ENCODE data around the gene APOF. TPM values are rescaled to one million over a fixed set of nuclear protein-coding genes. Genes with fewer than 3 reads are reported as not detected.
A peak's percentile ranks its signal among the peaks of the same experiment; 100 is the strongest.
"Not testable (repeated sequence)": the region's sequence is repeated elsewhere in the genome, so short reads cannot be mapped to it uniquely, and the experiment has no call there.

APOF gene
- total and polyA plus RNA-seq, 9 donors = not detected

DNA sequence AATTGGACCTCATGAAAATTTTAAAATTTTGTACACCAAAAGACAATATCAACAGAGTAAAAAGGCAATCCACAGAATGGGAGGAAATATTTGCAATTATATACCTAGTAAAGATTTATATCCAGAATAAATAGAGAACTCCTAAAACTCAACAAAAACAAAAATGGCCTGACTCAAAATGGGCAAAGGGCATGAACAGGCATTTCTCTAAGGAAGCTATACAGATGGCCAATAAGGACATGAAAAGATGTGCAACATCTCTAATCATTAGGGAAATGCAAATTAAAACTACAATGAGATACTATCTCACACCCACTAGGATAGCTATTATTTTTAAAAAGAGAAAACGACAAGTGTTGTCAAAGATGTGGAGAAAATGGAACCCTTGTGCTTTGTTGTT is 10.9 kb upstream of the APOF start:
- H3K4me3 ChIP-seq (ENCODE audit: low read length) = no peak overlapping the region
- H3K9me3 ChIP-seq (replicated peaks; ENCODE audit: control insufficient read depth, low read depth, low read length) = no peaks in the 10 kb centered on the region
- no peaks in the 10 kb centered on the region for H3K36me3 ChIP-seq (ENCODE audit: control insufficient read depth, insufficient read depth, low read length)
- H3K27ac ChIP-seq (ENCODE audit: low read length) = no peak overlapping the region
- H3K4me1 ChIP-seq (ENCODE audit: control insufficient read depth, insufficient read depth, low read length) = no peaks in the 10 kb centered on the region
- no peaks in the 10 kb centered on the region for H3K27me3 ChIP-seq (ENCODE audit: control insufficient read depth, insufficient read depth, low read length)
- DNase-seq = no peak
- whole genome bisulfite sequencing (ENCODE audit: insufficient coverage) = no CpG with 5 or more reads among the region's 1 CpG

DNA sequence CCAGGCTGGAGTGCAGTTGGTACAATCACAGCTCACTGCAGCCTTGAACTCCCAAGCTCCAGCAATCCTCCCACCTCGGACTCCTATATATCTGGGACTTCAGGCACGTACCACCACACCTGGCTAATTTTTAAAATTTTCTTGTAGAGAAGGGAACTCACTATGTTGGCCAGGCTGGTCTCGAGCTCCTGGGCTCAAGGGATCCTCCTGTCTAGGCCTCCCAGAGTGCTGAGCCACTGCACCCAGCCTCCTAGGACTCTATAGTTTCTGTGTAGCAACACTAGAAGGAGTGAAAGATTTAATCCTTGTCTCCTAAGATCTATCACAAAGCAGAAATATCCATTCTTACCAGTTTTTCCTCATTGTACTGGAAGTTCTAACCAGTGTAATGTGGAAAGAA is 4.3 kb upstream of the APOF start:
- no peak overlapping the region for H3K4me3 ChIP-seq (ENCODE audit: low read length)
- no peaks in the 10 kb centered on the region for H3K9me3 ChIP-seq (replicated peaks; ENCODE audit: control insufficient read depth, low read depth, low read length)
- no peak for DNase-seq
- H3K27me3 ChIP-seq (ENCODE audit: control insufficient read depth, insufficient read depth, low read length) = no peaks in the 10 kb centered on the region
- no peaks in the 10 kb centered on the region for H3K4me1 ChIP-seq (ENCODE audit: control insufficient read depth, insufficient read depth, low read length)
- no peak overlapping the region for H3K27ac ChIP-seq (ENCODE audit: low read length)
- WGBS (ENCODE audit: insufficient coverage) = no CpG with 5 or more reads among the region's 3 CpGs
- H3K36me3 ChIP-seq (ENCODE audit: control insufficient read depth, insufficient read depth, low read length) = no peaks in the 10 kb centered on the region

DNA sequence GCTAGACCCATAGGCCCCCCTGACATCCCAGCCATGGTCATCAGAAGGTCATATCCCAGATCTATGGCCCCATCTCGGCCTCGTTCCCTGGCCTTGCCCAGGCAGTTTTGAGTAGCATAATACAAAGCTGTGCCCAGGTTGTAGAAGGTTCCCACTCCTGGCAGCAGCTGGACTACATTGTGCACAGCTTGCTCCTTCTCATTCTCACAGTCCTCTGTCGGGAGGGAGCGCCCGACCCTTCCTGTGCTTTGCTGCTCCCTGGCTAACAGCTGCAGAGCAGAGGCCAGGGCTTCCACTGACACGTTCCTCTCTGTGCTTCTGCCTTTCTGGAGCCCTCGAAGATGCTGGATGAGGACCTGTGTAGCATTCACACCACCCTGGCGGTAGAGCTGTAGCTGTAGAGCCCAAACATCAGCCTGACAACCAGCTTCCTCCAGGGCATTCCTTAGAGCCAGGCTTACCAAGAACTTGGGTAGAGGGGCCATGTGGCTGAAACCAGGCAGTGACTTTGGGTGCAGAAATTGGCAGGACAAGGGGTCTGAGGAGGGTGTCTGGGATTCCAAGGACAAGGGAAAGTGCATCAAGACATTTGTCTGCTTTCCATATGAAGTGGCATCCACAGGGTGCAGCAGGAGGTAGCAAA is 1.0 kb downstream of the APOF start:
- H3K36me3 ChIP-seq (ENCODE audit: control insufficient read depth, insufficient read depth, low read length) = peaks cover 1% of the 10 kb centered on the region
- no peaks in the 10 kb centered on the region for H3K27me3 ChIP-seq (ENCODE audit: control insufficient read depth, insufficient read depth, low read length)
- no peaks in the 10 kb centered on the region for H3K9me3 ChIP-seq (replicated peaks; ENCODE audit: control insufficient read depth, low read depth, low read length)
- WGBS (ENCODE audit: insufficient coverage) = 71% methylated on average over 8 of the region's 8 CpGs
- no peak for DNase-seq
- no peak overlapping the region for H3K4me3 ChIP-seq (ENCODE audit: low read length)
- H3K27ac ChIP-seq (ENCODE audit: low read length) = no peak overlapping the region
- peaks cover 7% of the 10 kb centered on the region for H3K4me1 ChIP-seq (ENCODE audit: control insufficient read depth, insufficient read depth, low read length)

DNA sequence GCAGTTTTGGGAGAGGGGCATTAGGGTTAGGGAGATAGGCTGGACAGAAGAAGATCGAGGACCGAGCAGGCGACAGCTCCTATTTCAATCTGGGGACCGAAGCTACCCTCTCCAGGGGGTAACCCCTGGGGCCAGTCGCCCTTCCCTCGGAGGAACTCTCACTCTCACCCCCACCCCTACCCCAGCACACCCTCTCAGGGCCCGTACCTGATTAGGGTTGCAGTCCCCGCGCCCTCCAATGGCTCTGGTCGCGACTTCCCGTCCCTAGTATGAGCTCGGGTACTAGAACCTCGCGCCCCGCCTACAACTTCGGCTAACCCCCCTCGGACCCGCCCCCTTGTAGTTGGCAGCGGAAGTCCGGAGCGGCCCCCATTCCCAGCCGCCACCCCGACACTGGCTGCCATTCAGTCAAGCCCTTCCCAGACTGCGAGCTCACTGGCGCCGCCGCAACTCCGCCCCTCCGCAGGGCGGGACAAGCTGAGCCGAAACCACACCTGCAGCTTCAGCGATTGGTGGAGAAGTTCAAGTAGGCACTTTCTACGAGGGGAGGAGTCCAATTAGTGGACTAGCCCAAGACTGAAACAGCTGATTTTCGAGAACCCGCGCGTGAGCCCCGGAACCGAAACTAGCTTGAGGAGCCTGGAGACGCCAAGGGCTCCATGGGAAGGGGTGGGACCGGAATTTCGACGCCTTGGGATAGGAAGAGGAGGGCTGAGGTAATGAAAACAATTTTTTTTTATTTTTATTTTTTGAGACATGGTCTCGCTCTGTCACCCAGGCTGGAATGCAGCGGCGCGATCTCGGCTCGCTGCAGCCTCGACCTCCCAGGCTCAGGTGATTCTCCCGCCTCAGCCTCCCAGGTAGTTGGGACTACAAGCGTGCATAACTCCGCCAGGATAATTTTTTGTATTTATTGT is 2.5 kb downstream of the APOF start, which contains the start of gene STAT2:
Gene STAT2, minus strand, starts transcription at position 257 of the 917 bp plus-strand sequence. CDS start 3,536 bp downstream, outside the sequence.
- Histone ChIP-seq H3K36me3 (ENCODE audit: control insufficient read depth, insufficient read depth, low read length) (peaks cover 16% of the 10 kb centered on the region), H3K4me1 (ENCODE audit: control insufficient read depth, insufficient read depth, low read length) (peaks cover 7% of the 10 kb centered on the region), H3K9me3 (replicated peaks; ENCODE audit: control insufficient read depth, low read depth, low read length) (no peaks in the 10 kb centered on the region), H3K4me3 (ENCODE audit: low read length) (peak within 1 kb of the TSS; percentile 58), H3K27me3 (ENCODE audit: control insufficient read depth, insufficient read depth, low read length) (no peaks in the 10 kb centered on the region), H3K27ac (ENCODE audit: low read length) (peak within 1 kb of the TSS; percentile 92)
- peak; percentile 100 for DNase-seq
- WGBS (ENCODE audit: insufficient coverage) = under 1% methylated on average over 48 of the region's 54 CpGs

DNA sequence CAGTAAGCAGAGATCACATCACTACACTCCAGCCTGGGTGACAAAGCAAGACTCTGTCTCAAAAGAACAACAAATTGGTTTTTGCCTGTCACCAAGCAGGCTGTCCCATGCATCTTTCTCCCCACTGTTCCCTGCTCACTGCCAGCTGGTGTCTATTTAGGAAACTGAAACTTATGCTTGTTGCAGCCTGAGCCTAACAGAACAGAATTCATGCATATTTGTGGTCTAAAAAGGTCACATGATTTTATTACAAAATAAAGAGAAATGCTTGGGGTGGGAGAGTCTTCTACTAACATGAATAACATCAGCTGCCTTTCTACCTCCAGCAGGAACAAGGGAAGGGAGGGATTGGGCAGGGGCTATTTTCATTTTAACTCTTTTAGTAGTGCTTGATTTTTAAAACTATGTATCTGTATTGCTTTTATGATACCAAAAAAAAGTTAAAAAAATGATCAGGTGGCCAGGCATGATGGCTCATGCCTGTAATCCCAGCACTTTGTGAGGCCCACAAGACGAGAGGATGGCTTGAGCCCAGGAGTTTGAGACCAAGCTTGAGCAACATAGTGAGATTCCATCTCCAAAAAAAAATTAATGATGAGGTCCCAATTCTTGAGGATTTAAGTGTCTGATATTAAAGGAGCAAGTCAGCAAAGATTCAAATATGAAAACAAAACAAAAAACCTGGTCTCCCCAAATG is 3.7 kb downstream of the APOF start:
- H3K36me3 ChIP-seq (ENCODE audit: control insufficient read depth, insufficient read depth, low read length) = peaks cover 27% of the 10 kb centered on the region
- WGBS (ENCODE audit: insufficient coverage) = 20% methylated on average over 1 of the region's 1 CpG
- DNase-seq = peak; percentile 56
- H3K9me3 ChIP-seq (replicated peaks; ENCODE audit: control insufficient read depth, low read depth, low read length) = no peaks in the 10 kb centered on the region
- no peaks in the 10 kb centered on the region for H3K27me3 ChIP-seq (ENCODE audit: control insufficient read depth, insufficient read depth, low read length)
- peak overlapping the region; percentile 88 for H3K27ac ChIP-seq (ENCODE audit: low read length)
- H3K4me3 ChIP-seq (ENCODE audit: low read length) = peak overlapping the region; percentile 58
- H3K4me1 ChIP-seq (ENCODE audit: control insufficient read depth, insufficient read depth, low read length) = peaks cover 7% of the 10 kb centered on the region

DNA sequence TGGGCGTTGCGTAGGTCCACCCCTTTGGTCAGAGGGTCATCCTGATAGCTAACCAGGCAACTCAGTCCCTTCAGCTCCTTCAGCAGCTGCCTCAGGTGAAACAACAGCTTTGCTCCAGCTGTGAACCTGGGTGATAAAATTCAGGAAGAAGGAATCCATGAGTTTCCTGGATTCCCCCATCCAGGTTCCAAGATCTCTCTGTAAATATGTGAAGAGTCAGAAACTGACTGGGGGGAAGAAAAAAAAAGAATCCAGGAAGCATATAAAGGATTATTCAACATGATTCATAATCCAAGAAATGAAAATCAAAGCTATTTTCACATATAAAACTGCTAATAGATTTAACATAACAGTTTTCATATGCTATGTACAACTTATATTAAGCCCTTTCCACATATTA is 11.3 kb downstream of the APOF start:
- H3K4me3 ChIP-seq (ENCODE audit: low read length) = no peak overlapping the region
- H3K36me3 ChIP-seq (ENCODE audit: control insufficient read depth, insufficient read depth, low read length) = peaks cover 82% of the 10 kb centered on the region
- WGBS (ENCODE audit: insufficient coverage) = 100% methylated on average over 2 of the region's 2 CpGs
- H3K9me3 ChIP-seq (replicated peaks; ENCODE audit: control insufficient read depth, low read depth, low read length) = no peaks in the 10 kb centered on the region
- no peak for DNase-seq
- H3K27ac ChIP-seq (ENCODE audit: low read length) = no peak overlapping the region
- no peaks in the 10 kb centered on the region for H3K4me1 ChIP-seq (ENCODE audit: control insufficient read depth, insufficient read depth, low read length)
- H3K27me3 ChIP-seq (ENCODE audit: control insufficient read depth, insufficient read depth, low read length) = no peaks in the 10 kb centered on the region

DNA sequence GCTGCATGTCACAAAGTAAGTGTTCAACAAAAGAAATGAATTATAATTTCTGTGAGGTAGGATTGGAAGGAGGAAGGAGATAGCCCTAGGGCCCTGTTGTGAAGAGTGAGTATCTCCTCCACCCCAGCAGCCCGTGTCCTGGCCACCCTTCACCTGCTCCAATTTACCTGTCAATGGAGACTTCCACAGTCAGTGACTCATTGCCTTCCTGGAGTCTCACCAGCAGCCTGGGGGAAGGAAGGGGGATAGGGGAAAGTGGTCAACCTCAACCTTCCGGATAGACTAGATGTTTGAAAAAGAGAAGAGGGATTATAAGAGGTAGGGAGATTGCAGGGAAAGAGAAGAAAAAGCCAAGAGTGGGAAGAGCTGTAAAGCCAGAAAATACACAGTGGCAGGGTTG is 12.0 kb downstream of the APOF start:
- H3K36me3 ChIP-seq (ENCODE audit: control insufficient read depth, insufficient read depth, low read length) = peaks cover 82% of the 10 kb centered on the region
- DNase-seq = no peak
- H3K4me1 ChIP-seq (ENCODE audit: control insufficient read depth, insufficient read depth, low read length) = no peaks in the 10 kb centered on the region
- no peak overlapping the region for H3K27ac ChIP-seq (ENCODE audit: low read length)
- H3K27me3 ChIP-seq (ENCODE audit: control insufficient read depth, insufficient read depth, low read length) = no peaks in the 10 kb centered on the region
- WGBS (ENCODE audit: insufficient coverage) = 100% methylated on average over 1 of the region's 2 CpGs
- no peaks in the 10 kb centered on the region for H3K9me3 ChIP-seq (replicated peaks; ENCODE audit: control insufficient read depth, low read depth, low read length)
- no peak overlapping the region for H3K4me3 ChIP-seq (ENCODE audit: low read length)

DNA sequence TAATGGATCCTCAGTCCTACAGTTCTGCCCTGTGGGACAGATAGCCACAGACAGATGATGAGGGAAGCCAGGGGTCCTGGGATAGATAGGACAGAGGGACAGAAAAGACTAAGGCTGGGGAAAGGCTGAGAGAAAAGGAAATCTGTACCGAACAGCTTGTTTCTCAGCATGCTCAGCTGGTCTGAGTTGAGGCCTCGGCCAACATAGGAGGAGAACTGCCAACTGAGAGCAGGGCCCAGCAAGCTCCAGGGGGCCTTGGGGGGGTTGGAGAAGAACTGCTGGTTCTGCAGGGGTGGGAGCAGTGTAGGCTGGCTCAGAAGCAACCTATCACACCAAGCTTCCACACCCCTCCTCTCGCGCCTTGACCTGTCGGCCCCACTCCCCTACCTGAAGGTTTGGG is 13.9 kb downstream of the APOF start:
- 89% methylated on average over 1 of the region's 5 CpGs for WGBS (ENCODE audit: insufficient coverage)
- H3K4me1 ChIP-seq (ENCODE audit: control insufficient read depth, insufficient read depth, low read length) = no peaks in the 10 kb centered on the region

DNA sequence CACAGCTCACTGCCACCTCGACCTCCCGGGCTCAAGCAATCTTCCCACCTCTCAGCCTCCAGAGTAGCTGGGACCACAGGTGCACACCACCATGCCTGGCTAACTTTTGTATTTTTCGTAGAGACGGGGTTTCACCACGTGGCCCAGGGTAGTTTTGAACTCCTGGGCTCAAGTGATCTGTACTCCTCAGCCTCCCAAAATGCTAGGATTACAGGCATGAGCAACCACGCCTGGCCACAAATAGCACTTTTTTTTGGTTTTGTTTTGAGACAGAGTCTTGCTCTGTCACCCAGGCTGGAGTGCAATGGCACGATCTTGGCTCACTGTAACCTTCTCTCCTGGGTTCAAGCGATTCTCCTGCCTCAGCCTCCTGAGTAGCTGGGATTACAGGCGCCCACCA is 15.4 kb downstream of the APOF start:
- peaks cover 84% of the 10 kb centered on the region for H3K36me3 ChIP-seq (ENCODE audit: control insufficient read depth, insufficient read depth, low read length)

More for the DNA sequence above, 13.9 kb downstream of the APOF start:
- DNase-seq = no peak
- Histone ChIP-seq H3K36me3 (ENCODE audit: control insufficient read depth, insufficient read depth, low read length) (peaks cover 79% of the 10 kb centered on the region), H3K27me3 (ENCODE audit: control insufficient read depth, insufficient read depth, low read length) (no peaks in the 10 kb centered on the region), H3K9me3 (replicated peaks; ENCODE audit: control insufficient read depth, low read depth, low read length) (no peaks in the 10 kb centered on the region), H3K4me3 (ENCODE audit: low read length) (no peak overlapping the region), H3K27ac (ENCODE audit: low read length) (no peak overlapping the region)

DNA sequence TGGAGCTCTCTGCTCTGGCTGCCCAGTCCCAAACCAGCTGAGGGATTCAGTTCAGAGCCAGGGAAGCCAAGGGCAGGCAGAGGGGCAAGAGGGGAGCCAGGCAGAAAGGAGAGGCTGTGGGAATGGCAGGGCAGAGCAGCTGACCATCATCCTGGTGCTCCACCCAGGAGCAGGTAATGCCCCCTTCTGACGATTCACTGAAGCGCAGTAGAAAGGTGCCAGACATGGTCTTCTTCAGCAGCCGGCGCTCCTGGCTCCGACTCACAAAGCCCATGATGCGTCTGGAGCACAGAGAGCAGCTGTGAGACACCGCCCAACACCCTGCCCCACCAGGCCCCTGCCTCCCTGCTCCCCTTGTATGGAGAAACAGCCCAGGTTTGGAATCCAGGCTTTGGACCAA is 16.0 kb downstream of the APOF start:
- Histone ChIP-seq H3K36me3 (ENCODE audit: control insufficient read depth, insufficient read depth, low read length) (peaks cover 86% of the 10 kb centered on the region), H3K27me3 (ENCODE audit: control insufficient read depth, insufficient read depth, low read length) (no peaks in the 10 kb centered on the region), H3K27ac (ENCODE audit: low read length) (no peak overlapping the region), H3K4me3 (ENCODE audit: low read length) (no peak overlapping the region), H3K9me3 (replicated peaks; ENCODE audit: control insufficient read depth, low read depth, low read length) (no peaks in the 10 kb centered on the region), H3K4me1 (ENCODE audit: control insufficient read depth, insufficient read depth, low read length) (no peaks in the 10 kb centered on the region)
- 68% methylated on average over 7 of the region's 7 CpGs for WGBS (ENCODE audit: insufficient coverage)
- DNase-seq = no peak

More for the DNA sequence above, 15.4 kb downstream of the APOF start:
- 98% methylated on average over 5 of the region's 9 CpGs for WGBS (ENCODE audit: insufficient coverage)
- H3K9me3 ChIP-seq (replicated peaks; ENCODE audit: control insufficient read depth, low read depth, low read length); H3K27ac ChIP-seq (ENCODE audit: low read length); H3K4me3 ChIP-seq (ENCODE audit: low read length); H3K27me3 ChIP-seq (ENCODE audit: control insufficient read depth, insufficient read depth, low read length); DNase-seq; H3K4me1 ChIP-seq (ENCODE audit: control insufficient read depth, insufficient read depth, low read length): not testable (repeated sequence)

Measured in muscle of leg (tissue), 11 donors.